Stimulated activated CD8-positive, alpha-beta memory T cell treated with anti-CD3 and anti-CD28 coated beads, Interleukin-12 subunit alpha, Interleukin-12 subunit beta, amount 100 ng/mL, for 4 hours (primary cell): Measurements from ENCODE around the gene MAST2.
"Not testable (repeated sequence)": the region's sequence is repeated elsewhere in the genome, so short reads cannot be mapped to it uniquely, and the experiment has no call there.

ENCODE experiments used
- DNase-seq: peaks from one replicate; pipeline ENCODE4 v3.0.0-alpha.2; 2020; ENCODE audit warnings: low read depth

The MAST2 gene

DNA sequence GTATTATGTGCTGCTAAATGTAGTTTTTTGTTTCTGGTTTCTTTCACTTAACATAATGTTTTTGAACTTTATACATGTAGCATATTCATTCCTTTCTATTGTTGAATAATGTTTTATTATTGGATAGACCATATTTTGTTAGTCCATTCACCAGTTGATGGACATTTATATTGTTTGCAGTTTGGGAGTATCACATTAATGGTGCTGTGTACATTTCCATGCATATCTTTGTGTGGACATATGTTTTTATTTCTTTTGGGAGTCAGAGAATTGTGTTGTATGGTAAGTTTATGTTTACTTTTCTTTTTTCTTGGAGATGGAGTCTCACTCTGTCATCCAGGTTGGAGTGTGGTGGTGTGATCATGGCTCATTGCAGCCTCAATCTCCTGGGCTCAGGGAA is 134.6 kb downstream of the MAST2 start:
- no peak for DNase-seq

GRCh38 chr1:45942411-45942810 is 139.0 kb downstream of the MAST2 start:
- no peak for DNase-seq

DNA sequence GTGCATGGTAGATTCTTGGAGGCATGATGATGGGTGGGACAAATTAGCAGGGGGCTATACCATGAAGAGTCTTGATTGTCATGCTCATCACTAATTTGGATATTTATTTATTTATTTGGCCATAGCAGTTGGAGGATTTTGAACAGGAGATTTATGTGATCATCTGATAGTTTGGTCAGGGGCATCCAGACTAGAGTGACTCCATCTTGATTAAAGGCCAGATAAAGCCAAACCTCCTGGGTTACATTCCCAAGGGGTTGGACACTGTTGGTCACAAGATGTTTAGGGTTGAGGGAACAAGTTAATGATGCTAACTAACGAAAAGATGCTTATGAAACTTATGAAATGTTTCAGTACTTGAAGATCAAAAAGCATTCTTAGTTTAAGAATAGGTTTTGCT is 139.8 kb downstream of the MAST2 start:
- no peak for DNase-seq

- no peak for DNase-seq
These were observed 142.0 kb downstream of the MAST2 start for GRCh38 chr1:45945426-45945825.

GRCh38 chr1:45949462-45949861 is 146.1 kb downstream of the MAST2 start:
- not testable (repeated sequence) for DNase-seq

GRCh38 chr1:45952072-45952471 is 148.7 kb downstream of the MAST2 start:
- no peak for DNase-seq

DNA sequence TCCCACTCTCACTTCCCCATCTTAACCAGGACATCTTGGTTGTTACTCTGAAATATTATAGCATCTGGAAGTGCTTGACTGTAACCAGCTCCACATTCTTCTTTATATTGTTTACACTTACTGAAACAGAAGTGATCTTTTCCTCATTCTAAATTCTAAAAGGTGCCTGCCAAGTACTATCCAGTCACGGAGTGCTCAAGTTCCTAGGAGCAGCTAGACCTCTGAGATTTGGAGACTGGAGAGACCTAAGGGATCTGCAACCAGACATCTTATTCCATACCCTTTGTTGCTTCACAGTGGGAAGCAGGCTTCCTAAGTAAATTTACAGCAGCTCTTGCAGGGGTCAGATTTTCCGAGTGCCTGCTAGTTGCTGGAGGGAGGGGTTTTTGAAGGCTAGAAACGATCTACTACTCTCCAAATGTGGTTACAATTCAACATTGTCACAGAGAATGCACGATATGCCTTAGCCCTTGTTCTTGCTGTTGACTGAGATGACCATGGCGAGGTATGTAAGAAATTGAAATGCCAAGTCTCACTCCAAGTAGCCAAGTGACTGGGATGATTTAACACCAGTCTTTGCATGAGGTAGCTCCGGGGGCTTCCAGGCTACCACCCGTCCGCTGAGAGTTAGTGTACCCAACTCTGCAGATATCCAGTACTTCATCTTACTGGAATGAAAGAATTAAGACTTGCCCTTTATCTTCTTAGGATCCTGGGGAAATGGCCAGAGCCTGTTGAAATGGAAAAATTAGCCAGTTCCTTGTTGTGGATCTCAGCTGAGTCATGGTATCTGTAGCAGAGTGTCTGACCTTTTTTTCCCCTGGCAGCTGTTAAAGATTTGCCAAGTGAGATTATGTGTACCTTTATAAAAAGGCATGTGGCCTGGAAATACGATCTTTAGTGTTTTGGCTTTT is 150.8 kb downstream of the MAST2 start:
- DNase-seq, result no peak

DNA sequence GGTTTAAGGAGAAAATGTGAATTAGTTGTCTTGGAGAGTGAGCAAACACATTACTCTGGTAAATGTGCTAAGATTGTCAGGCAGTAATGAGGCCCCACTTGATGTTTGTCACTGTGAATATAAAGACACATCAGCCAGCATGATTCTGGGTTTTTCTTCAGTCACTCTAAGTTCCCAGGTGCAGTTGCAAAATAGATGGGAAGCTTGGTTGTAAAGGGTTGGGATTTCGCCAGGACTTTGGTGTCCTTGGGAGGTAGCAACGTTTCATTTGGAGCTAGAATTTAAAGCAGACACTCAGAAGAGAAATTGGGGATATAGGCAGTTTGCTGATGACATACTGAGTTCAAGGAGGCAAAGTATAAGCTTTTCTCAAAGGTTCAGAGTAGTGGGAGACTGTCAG is 154.3 kb downstream of the MAST2 start:
- DNase-seq, result no peak

- DNase-seq, result no peak
These were observed 154.9 kb downstream of the MAST2 start for GRCh38 chr1:45958317-45958716.

DNA sequence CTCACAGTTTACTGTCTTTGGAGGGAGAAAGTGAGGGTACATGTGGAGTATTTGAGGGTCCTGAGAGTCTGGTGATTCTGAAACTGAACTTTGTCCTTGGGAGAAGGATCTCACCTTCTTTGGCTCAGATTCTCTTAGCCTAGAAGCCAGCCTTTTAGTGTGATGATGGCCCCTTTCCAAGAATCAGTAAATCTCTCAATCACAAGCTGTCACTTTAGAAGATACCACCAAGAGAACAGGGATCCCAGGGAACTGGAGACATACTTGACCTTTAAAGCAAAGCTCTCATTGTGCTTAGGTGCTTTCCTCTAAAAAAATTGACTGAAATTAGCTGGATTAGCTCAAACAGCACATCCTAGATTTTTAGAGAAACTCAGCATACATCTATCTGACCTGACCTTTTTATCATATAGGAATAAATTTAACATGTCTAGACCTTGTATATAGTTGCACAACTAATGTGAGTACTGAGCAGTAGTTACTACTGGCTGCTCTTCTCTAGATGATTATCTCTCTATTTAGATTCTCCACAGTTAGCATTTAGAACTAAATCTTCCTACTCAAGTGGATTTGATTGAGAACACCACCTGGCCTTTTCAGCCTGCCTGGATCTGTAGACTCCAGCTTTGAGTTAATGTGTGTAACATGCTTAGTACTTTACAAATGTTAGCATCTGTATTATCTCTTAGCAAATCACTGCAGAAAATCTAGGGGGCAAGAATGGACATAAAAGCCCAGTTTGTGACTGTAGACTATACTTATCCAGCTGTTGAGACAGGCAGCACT is 157.7 kb downstream of the MAST2 start:
- no peak for DNase-seq

DNA sequence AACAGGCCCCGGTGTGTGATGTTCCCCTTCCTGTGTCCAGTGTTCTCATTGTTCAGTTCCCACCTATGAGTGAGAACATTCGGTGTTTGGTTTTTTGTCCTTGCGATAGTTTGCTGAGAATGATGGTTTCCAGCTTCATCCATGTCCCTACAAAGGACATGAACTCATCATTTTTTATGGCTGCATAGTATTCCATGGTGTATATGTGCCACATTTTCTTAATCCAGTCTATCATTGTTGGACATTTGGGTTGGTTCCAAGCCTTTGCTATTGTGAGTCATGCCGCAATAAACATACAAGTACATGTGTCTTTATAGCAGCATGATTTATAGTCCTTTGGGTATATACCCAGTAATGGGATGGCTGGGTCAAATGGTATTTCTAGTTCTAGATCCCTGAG is 158.5 kb downstream of the MAST2 start:
- DNase-seq, result not testable (repeated sequence)

GRCh38 chr1:45968941-45969666 is 165.7 kb downstream of the MAST2 start:
- no peak for DNase-seq

DNA sequence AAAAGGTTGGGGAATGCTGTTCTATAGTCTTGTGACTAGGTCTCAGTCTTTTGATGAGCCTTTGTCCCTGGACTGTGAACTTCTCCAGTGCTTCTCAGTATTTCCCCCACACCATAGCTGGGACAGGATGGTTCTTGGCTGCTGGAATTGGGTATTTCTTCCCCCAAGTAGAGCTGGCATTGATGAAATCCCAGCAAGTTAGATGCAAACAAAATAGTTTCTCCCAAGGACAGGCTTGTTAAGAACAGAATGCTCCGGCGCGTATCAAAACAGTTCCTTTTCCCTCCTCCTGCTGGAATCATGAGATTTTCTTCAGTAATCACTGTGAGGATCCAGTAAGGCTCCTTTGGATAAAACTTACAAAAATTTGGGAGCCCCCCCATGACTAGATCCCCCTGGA is 166.5 kb downstream of the MAST2 start:
- DNase-seq, result no peak

GRCh38 chr1:45971335-45971734 is 167.9 kb downstream of the MAST2 start:
- no peak for DNase-seq

GRCh38 chr1:45971922-45972531 is 168.6 kb downstream of the MAST2 start:
- DNase-seq, result no peak

GRCh38 chr1:45972621-45973020 is 169.2 kb downstream of the MAST2 start:
- no peak for DNase-seq

DNA sequence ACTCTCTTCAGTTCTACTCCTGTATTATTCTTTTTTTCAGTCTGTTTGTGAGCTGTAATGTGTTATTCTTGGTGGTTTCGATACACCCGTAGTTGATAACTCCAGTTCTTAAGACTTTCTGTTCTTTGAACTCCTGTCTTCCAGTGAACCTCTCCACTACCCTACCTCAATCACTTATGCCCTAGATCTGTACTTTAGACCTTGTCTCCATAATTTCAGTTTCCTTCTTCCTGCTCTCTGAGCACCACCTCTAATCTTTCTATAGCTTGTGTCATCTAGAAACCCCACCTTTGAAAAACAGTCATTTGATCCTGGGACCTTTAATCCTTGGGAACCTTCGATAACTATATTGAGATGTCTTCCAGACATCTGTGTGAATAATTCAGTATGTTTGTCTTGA is 169.7 kb downstream of the MAST2 start:
- DNase-seq, result no peak

DNA sequence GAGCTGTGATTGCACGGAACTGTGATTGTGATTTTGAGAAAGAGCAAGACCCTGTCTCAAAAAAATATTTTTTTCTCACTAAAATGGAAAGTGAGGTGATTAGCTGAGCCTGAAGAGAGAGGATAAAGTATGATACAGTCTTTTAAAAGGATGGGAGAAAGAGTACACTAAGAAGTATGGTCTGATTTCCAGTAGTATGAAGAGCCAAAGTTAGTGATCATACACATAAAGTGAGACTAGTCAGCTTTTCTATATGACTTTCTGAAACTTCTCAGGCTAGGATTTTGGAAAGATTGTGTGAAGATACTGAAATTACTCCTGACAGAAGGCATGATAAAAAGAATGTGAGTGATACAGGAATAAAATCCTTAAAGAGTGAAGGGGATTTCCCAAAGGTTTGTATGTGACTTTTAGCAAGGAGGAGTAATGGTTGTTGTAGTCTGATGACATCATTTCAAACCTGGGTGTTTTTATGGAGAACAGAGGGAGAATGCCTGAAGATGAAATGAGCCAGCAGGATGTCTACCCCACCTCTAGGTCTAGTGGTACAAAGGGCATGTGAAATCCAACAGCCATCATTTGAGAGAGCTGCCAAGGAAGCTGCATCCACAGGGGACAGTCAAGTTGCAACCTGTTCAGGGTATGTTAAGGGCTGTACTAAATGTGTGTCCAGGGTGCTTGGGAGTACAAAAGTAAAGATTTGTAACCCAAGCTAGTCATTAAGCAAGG is 171.3 kb downstream of the MAST2 start:
- no peak for DNase-seq

GRCh38 chr1:45976623-45977022 is 173.2 kb downstream of the MAST2 start:
- DNase-seq, result no peak

- no peak for DNase-seq
These were observed 175.8 kb downstream of the MAST2 start for GRCh38 chr1:45979074-45979777.

- no peak for DNase-seq
These were observed 176.4 kb downstream of the MAST2 start for GRCh38 chr1:45979778-45980176.
